Neuronal stem cell (in vitro differentiated cells): ENCODE data around the gene GLT1D1.
"Not testable (repeated sequence)": the region's sequence is repeated elsewhere in the genome, so short reads cannot be mapped to it uniquely, and the experiment has no call there.

Experiments used
- DNase-seq: peaks from one replicate; pipeline ENCODE4 v3.0.0-alpha.2; 2013; ENCODE audit warnings: low spot score
- H2AFZ ChIP-seq: one replicate; pipeline ENCODE4 v1.6.1; 2013; ENCODE audit warnings: mild to moderate bottlenecking, low read length, inconsistent platforms
- H2AK5ac ChIP-seq: 2 replicates; pipeline ENCODE4 v1.6.1; 2013; ENCODE audit warnings: low read depth, mild to moderate bottlenecking, inconsistent platforms, low read length, moderate library complexity, mixed read lengths
- H2BK120ac ChIP-seq: 2 replicates; pipeline ENCODE4 v1.6.1; 2013; ENCODE audit warnings: low read depth, mild to moderate bottlenecking, inconsistent platforms, low read length, moderate library complexity, mixed read lengths
- H2BK12ac ChIP-seq: one replicate; pipeline ENCODE4 v1.6.1; 2013; ENCODE audit warnings: low read length, inconsistent platforms
- H2BK15ac ChIP-seq: 2 replicates; pipeline ENCODE4 v1.6.1; 2013; ENCODE audit warnings: mild to moderate bottlenecking, low read length, inconsistent platforms, mixed read lengths
- H2BK5ac ChIP-seq: one replicate; pipeline ENCODE4 v1.6.1; 2013; ENCODE audit warnings: inconsistent platforms, mild to moderate bottlenecking, low read length, moderate library complexity
- H3K14ac ChIP-seq: one replicate; pipeline ENCODE4 v1.6.1; 2013; ENCODE audit warnings: low read length, inconsistent platforms
- H3K18ac ChIP-seq: 2 replicates; pipeline ENCODE4 v1.6.1; 2013; ENCODE audit warnings: low read length, inconsistent platforms
- H3K23ac ChIP-seq: 2 replicates; pipeline ENCODE4 v1.6.1; 2013; ENCODE audit warnings: low read depth, mild to moderate bottlenecking, mixed read lengths, low read length, inconsistent platforms; ENCODE audit not compliant: poor library complexity
- H3K27ac ChIP-seq: replicated peaks from 3 replicates; pipeline ENCODE4 v1.5.1; 2013; ENCODE audit warnings: low read length, inconsistent platforms
- H3K27me3 ChIP-seq, 3 experiments: 2 replicates each; pipeline ENCODE4 v1.6.1; 2013; ENCODE audit warnings: low read length in 3 of 3, mild to moderate bottlenecking in 2 of 3, inconsistent platforms in 1 of 3, low read depth in 1 of 3, mixed read lengths in 1 of 3, moderate library complexity in 1 of 3; ENCODE audit not compliant: control insufficient read depth in 3 of 3, insufficient read depth in 3 of 3
- H3K36me3 ChIP-seq, 2 donors: replicated peaks in 1 of 2; 2 replicates each; pipeline ENCODE4 v1.6.1; 2013; ENCODE audit warnings: low read length in 2 of 2; ENCODE audit not compliant: control insufficient read depth in 2 of 2, insufficient read depth in 2 of 2
- H3K4ac ChIP-seq: 2 replicates; pipeline ENCODE4 v1.6.1; 2013; ENCODE audit warnings: inconsistent platforms, mild to moderate bottlenecking, low read length, moderate library complexity
- H3K4me1 ChIP-seq, 2 donors: 1 replicate in 1 of 2; 2 replicates in 1 of 2; pipeline ENCODE4 v1.6.1; 2013; ENCODE audit warnings: low read length in 2 of 2, low read depth in 1 of 2; ENCODE audit not compliant: control insufficient read depth in 2 of 2, insufficient read depth in 1 of 2
- H3K4me2 ChIP-seq: one replicate; pipeline ENCODE4 v1.6.1; 2013; ENCODE audit warnings: mild to moderate bottlenecking, low read length, inconsistent platforms; ENCODE audit not compliant: insufficient read depth, poor library complexity, severe bottlenecking
- H3K4me3 ChIP-seq, 2 donors: 2 replicates each; pipeline ENCODE4 v1.5.1; 2013; ENCODE audit warnings: low read length in 2 of 2, mild to moderate bottlenecking in 2 of 2, inconsistent platforms in 1 of 2, moderate library complexity in 1 of 2
- H3K79me1 ChIP-seq: one replicate; pipeline ENCODE4 v1.6.1; 2013; ENCODE audit warnings: low read depth, mild to moderate bottlenecking, inconsistent platforms, low read length, moderate library complexity
- H3K9ac ChIP-seq: one replicate; pipeline ENCODE4 v1.6.1; 2013; ENCODE audit warnings: mild to moderate bottlenecking, low read depth, low read length, inconsistent platforms; ENCODE audit not compliant: poor library complexity
- H3K9me3 ChIP-seq, 2 donors: replicated peaks in 1 of 2; 2 replicates each; pipeline versions ENCODE3 to v1.6.1; 2013; ENCODE audit warnings: low read length in 2 of 2, mild to moderate bottlenecking in 2 of 2, inconsistent platforms in 1 of 2, low read depth in 1 of 2, mixed read lengths in 1 of 2, moderate library complexity in 1 of 2; ENCODE audit not compliant: control insufficient read depth in 2 of 2, insufficient read depth in 1 of 2
- H4K8ac ChIP-seq: one replicate; pipeline ENCODE4 v1.6.1; 2013; ENCODE audit warnings: low read depth, mild to moderate bottlenecking, inconsistent platforms, low read length, moderate library complexity
- H4K91ac ChIP-seq: one replicate; pipeline ENCODE4 v1.6.1; 2013; ENCODE audit warnings: low read length, low read depth, mild to moderate bottlenecking, inconsistent platforms; ENCODE audit not compliant: poor library complexity
- WGBS, 2 donors: extraction: QIAGEN DNeasy Blood & Tissue Kit; methylation state at CpG; one replicate each; pipeline ENCODE4 v1.1.7; 2013; ENCODE audit warnings: missing lambda C conversion rate in 2 of 2, mixed read lengths in 1 of 2; ENCODE audit not compliant: insufficient read length in 2 of 2, insufficient replicate concordance in 1 of 2; ENCODE audit errors: extremely low coverage in 2 of 2; 5-methylcytosine and 5-hydroxymethylcytosine counted together

Gene GLT1D1

GRCh38 chr12:128833418-128833817, 19.9 kb upstream of the GLT1D1 start:
- WGBS, 2 donors: no CpG with 5 or more reads among the region's 10 CpGs
- no peaks in the 10 kb centered on the region for H3K79me1 ChIP-seq

GRCh38 chr12:128839885-128840284, 13.4 kb upstream of the GLT1D1 start:
- DNase-seq: not testable (repeated sequence)

More at GRCh38 chr12:128833418-128833817, 19.9 kb upstream of the GLT1D1 start:
- H3K9ac ChIP-seq: no peak overlapping the region
- no peaks in the 10 kb centered on the region for H3K4me1 ChIP-seq
- H4K8ac ChIP-seq: no peak overlapping the region
- H3K27ac ChIP-seq: no peak overlapping the region
- DNase-seq: no peak
- no peak overlapping the region for H2AK5ac ChIP-seq
- no peak overlapping the region for H3K18ac ChIP-seq
- no peak overlapping the region for H3K4me2 ChIP-seq
- H2BK5ac ChIP-seq: no peak overlapping the region
- no peaks in the 10 kb centered on the region for H3K27me3 ChIP-seq
- no peak overlapping the region for H2BK120ac ChIP-seq
- no peak overlapping the region for H2BK15ac ChIP-seq
- no peaks in the 10 kb centered on the region for H3K9me3 ChIP-seq
- H2AFZ ChIP-seq: no peak overlapping the region
- no peak overlapping the region for H3K23ac ChIP-seq
- H3K4me3 ChIP-seq: no peak overlapping the region
- no peaks in the 10 kb centered on the region for H3K36me3 ChIP-seq
- H2BK12ac ChIP-seq: no peak overlapping the region
- H3K4ac ChIP-seq: no peak overlapping the region
- no peak overlapping the region for H3K14ac ChIP-seq
- H4K91ac ChIP-seq: no peak overlapping the region

GRCh38 chr12:128840862-128841468, 12.3 kb upstream of the GLT1D1 start:
- no peak overlapping the region for H2BK120ac ChIP-seq
- no peaks in the 10 kb centered on the region for H3K27me3 ChIP-seq
- H4K91ac ChIP-seq: no peak overlapping the region
- no peak overlapping the region for H3K14ac ChIP-seq
- H3K18ac ChIP-seq: no peak overlapping the region
- H3K4me1 ChIP-seq: no peaks in the 10 kb centered on the region
- no peak overlapping the region for H2AFZ ChIP-seq
- no peak overlapping the region for H3K23ac ChIP-seq
- peaks cover 0 to 3% of the 10 kb centered on the region in 2 donors for H3K9me3 ChIP-seq
- no peak overlapping the region for H3K4me3 ChIP-seq
- DNase-seq: no peak
- H3K9ac ChIP-seq: no peak overlapping the region
- no peak overlapping the region for H3K4ac ChIP-seq
- H3K36me3 ChIP-seq: no peaks in the 10 kb centered on the region
- H3K4me2 ChIP-seq: no peak overlapping the region
- no peak overlapping the region for H4K8ac ChIP-seq
- no peak overlapping the region for H2BK5ac ChIP-seq
- H2BK15ac ChIP-seq: no peak overlapping the region
- no CpG with 5 or more reads among the region's 8 CpGs for WGBS, 2 donors
- H3K27ac ChIP-seq: no peak overlapping the region
- H2AK5ac ChIP-seq: no peak overlapping the region
- no peaks in the 10 kb centered on the region for H3K79me1 ChIP-seq
- no peak overlapping the region for H2BK12ac ChIP-seq

More at GRCh38 chr12:128839885-128840284, 13.4 kb upstream of the GLT1D1 start:
- H4K8ac ChIP-seq, H2AK5ac ChIP-seq, H3K36me3 ChIP-seq, H4K91ac ChIP-seq, H3K27ac ChIP-seq, H3K14ac ChIP-seq, H2BK5ac ChIP-seq, H3K18ac ChIP-seq, H2BK15ac ChIP-seq, H3K23ac ChIP-seq, H3K4me2 ChIP-seq, H3K27me3 ChIP-seq, H3K4me1 ChIP-seq, H3K79me1 ChIP-seq, H2AFZ ChIP-seq, H2BK120ac ChIP-seq, H3K9me3 ChIP-seq, H3K9ac ChIP-seq, H3K4me3 ChIP-seq, H3K4ac ChIP-seq: not testable (repeated sequence)
- WGBS, 2 donors: no CpG with 5 or more reads among the region's 12 CpGs
- H2BK12ac ChIP-seq: peak overlapping the region; percentile 22

GRCh38 chr12:128842579-128842978, 10.7 kb upstream of the GLT1D1 start:
- no peaks in the 10 kb centered on the region for H3K27me3 ChIP-seq
- no peak overlapping the region for H3K14ac ChIP-seq
- no CpG with 5 or more reads among the region's 11 CpGs for WGBS, 2 donors
- peaks cover 0 to 3% of the 10 kb centered on the region in 2 donors for H3K9me3 ChIP-seq
- H3K36me3 ChIP-seq: no peaks in the 10 kb centered on the region
- no peak overlapping the region for H2AK5ac ChIP-seq
- no peak overlapping the region for H3K9ac ChIP-seq
- H2BK5ac ChIP-seq: no peak overlapping the region
- H2BK15ac ChIP-seq: no peak overlapping the region
- no peak overlapping the region for H2BK120ac ChIP-seq
- no peaks in the 10 kb centered on the region for H3K79me1 ChIP-seq
- H3K4me3 ChIP-seq: no peak overlapping the region
- H3K23ac ChIP-seq: no peak overlapping the region
- no peak overlapping the region for H2AFZ ChIP-seq
- H2BK12ac ChIP-seq: no peak overlapping the region
- H4K8ac ChIP-seq: no peak overlapping the region
- H3K18ac ChIP-seq: no peak overlapping the region
- H3K4me1 ChIP-seq: no peaks in the 10 kb centered on the region
- no peak overlapping the region for H4K91ac ChIP-seq
- no peak overlapping the region for H3K4me2 ChIP-seq
- DNase-seq: no peak
- no peak overlapping the region for H3K27ac ChIP-seq
- no peak overlapping the region for H3K4ac ChIP-seq
